ENCODE data around the gene PDLIM7.

The PDLIM7 gene

GRCh38 chr5:177445052-177445916 is 52.1 kb downstream of the PDLIM7 start:
- DNase-seq (ENCODE audit: low read depth): no peak
- TF ChIP-seq CTCF (IDR thresholded peaks at IDR 0.05; ENCODE audit: low read length, missing control alignments): no peak
- H3K4me3 ChIP-seq (replicated peaks; ENCODE audit: low read depth, low read length): no peak overlapping the region

DNA sequence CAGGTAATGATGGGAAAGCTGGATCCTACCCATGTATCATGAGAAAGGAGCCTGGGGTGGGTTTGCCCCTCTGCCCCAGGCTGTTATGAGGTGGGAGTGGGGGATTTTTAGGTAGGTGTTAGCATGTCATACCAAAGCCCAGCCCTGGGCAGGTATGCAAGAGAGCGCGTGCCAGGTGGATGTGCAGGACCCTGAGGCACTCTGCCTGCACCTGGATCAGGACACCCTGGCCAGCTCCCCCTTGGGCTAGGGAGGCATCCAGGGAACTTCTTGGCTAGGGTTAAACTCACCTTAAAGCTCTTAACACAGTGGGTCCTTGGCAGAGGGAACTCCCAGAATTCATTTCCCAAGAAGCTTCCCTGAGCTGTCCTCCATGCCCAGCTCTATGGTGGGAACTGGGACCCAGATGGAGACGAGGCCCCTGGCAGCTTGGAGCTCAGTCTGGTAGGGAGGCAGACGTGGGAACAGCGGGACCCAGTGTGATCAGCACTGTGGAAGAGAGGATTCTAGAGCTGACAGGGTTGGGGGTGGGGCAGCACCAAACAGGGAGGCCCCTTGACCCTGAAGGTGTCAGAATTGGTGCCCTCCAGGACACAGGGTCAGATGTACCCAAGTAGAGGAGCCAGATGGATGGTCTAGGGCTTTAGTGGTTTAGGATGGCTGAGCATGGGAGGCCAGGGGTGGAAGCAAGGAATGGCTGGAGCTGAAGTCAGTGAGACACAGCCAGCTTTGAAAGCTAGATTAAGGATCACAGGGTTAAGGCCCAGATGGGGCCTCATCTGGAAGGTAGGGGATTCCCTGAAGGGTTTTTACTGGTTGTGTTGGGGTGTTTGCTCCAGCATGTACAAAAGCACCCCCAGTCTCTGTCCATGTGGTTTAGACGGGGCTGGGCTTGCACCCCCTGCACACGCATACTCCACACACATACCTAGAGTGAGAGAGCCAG is 53.0 kb downstream of the PDLIM7 start:
- TF ChIP-seq CTCF (IDR thresholded peaks at IDR 0.05; ENCODE audit: low read length, missing control alignments): no peak
- DNase-seq (ENCODE audit: low read depth): no peak

DNA sequence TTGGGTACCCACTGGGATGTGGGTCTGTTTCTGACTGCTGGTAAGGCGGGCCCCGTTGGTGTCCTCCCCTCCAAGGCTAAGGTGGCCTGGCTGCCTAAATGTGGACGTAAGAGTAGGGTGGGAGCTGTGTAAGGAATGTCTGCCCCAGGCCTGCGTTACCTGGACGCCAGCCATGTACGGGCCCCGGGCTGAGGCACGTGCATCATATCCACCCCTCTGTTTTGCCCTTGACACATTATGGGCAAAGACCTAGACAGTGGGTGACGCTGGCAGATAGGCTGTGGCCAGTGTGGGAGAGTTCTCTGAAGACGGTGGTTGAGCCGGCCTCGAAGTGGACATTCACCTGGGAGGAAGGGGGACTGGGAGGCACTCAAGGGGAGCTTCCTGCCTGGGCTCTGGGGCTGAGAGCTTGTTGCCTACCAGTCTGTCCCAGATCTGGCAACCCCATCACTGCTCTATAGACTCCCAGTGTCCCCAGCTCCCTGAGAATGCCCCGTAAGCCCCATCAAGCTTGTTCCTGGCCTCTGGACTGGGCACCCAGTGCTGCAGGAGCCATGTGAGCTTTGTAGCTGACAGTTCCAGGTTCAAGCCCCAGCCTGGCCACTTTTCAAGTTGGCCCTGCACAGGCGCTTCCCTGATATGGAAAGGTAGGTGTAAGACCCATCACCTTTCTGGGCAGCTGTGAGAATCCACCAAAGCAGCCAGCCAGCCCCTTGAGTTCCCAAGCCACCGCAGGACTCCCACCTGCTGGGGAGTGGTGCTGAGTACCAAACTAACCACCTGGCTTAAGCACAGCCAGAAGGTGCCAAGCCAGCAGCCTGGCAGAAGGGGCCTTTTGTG is 54.0 kb downstream of the PDLIM7 start:
- no peak for DNase-seq (ENCODE audit: low read depth)
- no peak overlapping the region for H3K4me3 ChIP-seq (replicated peaks; ENCODE audit: low read depth, low read length)
- no peak for TF ChIP-seq CTCF (IDR thresholded peaks at IDR 0.05; ENCODE audit: low read length, missing control alignments)

More for the DNA sequence above, 53.0 kb downstream of the PDLIM7 start:
- no peak overlapping the region for H3K4me3 ChIP-seq (replicated peaks; ENCODE audit: low read depth, low read length)

DNA sequence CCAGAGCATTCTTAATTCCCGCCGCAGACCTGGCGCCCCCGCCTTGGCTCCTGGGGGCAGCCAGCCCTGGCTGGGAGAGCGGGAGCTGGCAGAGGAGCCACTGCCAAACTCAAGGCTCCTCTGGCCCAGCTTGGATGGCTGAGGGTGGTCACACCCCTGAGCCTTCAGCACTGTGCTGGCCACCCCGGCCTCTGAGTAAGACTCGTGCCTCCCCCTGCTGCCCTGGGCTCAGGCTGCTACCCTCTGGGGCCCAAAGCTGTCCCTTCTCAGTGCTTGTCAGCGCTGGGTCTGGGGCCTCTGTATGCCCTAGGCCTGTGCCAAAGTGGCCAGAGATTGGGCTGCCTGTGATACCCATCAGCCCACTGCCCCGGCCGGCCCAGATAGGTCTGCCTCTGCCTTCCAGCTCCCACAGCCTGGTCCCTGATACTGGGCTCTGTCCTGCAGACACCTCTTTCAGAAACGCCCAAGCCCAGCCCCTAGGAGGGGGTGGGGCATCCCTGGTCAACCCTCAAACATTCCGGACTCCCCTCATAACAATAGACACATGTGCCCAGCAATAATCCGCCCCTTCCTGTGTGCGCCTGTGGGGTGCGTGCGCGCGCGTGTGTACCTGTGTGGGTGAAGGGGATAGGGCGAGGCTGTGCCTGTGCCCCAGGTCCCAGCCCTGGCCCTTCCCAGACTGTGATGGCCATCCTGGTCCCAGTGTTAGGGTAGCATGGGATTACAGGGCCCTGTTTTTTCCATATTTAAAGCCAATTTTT is 55.2 kb downstream of the PDLIM7 start:
- DNase-seq (ENCODE audit: low read depth): no peak
- no peak for TF ChIP-seq CTCF (IDR thresholded peaks at IDR 0.05; ENCODE audit: low read length, missing control alignments)
- H3K4me3 ChIP-seq (replicated peaks; ENCODE audit: low read depth, low read length): no peak overlapping the region

DNA sequence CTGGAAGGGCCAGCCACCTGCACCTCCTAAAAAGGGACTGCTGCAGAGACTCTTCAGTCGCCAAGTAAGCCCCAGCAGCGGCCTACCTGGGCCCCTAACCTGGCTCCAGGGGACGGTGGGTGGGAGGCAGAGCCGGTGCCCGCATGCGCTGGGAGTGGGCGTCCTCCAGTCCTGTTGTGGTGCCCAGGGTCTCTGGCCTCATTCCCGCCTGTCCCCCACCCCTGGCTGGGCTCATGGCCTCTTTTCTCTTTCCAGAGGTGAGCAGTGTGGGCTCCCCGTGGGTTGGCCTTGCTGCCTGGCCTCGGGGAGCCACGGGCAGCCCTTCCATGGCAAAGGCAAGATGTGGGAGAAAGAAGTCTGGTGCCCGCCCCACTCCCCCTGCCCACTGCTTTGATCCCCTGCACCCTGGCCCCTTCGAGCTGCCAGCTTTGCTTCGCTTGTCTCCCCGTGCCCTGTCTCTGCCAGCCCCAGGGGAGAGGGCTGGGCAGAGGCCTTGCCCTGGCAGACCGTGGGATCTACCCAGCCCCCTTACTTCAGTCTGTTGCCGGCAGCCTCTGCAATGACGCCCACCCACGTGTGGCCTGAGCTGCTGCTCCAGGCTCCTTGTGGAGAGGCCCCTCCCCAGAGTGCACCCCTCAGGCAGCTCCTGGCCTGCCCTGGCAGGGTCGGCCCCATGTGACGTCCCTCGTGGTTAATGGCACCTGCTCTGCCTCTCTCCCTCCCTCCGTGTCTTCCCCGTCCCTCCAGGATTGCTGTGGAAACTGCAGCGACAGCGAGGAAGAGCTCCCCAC is 56.2 kb downstream of the PDLIM7 start:
- no peak overlapping the region for H3K4me3 ChIP-seq (replicated peaks; ENCODE audit: low read depth, low read length)
- no peak for DNase-seq (ENCODE audit: low read depth)

More for the DNA sequence above, 56.2 kb downstream of the PDLIM7 start:
- no peak for TF ChIP-seq CTCF (IDR thresholded peaks at IDR 0.05; ENCODE audit: low read length, missing control alignments)

Measured in fibroblast of pulmonary artery (primary cell).